ACC112 (cell line): Measurements from ENCODE around the gene ZBTB8B.

ENCODE experiments used
- H2AFZ ChIP-seq: fragments of 200-600 bp; sonication (generic); one replicate; pipeline ENCODE4 v1.6.0; 2017; ENCODE audit warnings: antibody characterized with exemption, low read length; ENCODE audit not compliant: unreplicated experiment
- H3K27ac ChIP-seq: fragments of 200-600 bp; sonication (generic); 2 replicates; pipeline ENCODE4 v1.5.1; 2014; ENCODE audit warnings: low read depth, mild to moderate bottlenecking, antibody characterized with exemption, low read length, moderate library complexity
- H3K27me3 ChIP-seq: fragments of 200-600 bp; sonication (generic); 2 replicates; pipeline ENCODE4 v1.6.1; 2014; ENCODE audit warnings: mild to moderate bottlenecking, antibody characterized with exemption, low read length, moderate library complexity, mixed read lengths; ENCODE audit not compliant: insufficient read depth
- H3K36me3 ChIP-seq: fragments of 200-600 bp; sonication (generic); 2 replicates; pipeline ENCODE4 v1.6.1; 2016; ENCODE audit warnings: mild to moderate bottlenecking, antibody characterized with exemption, low read length, moderate library complexity, mixed read lengths; ENCODE audit not compliant: insufficient read depth
- H3K4me1 ChIP-seq: fragments of 200-600 bp; sonication (generic); one replicate; pipeline ENCODE4 v1.6.1; 2016; ENCODE audit warnings: low read length, mixed read lengths; ENCODE audit not compliant: insufficient read depth, unreplicated experiment, control insufficient read depth
- H3K4me3 ChIP-seq: fragments of 200-600 bp; sonication (generic); 2 replicates; pipeline ENCODE4 v1.5.1; 2014; ENCODE audit warnings: mild to moderate bottlenecking, low read depth, low read length
- H3K79me2 ChIP-seq: fragments of 200-600 bp; sonication (generic); one replicate; pipeline ENCODE4 v1.6.0; 2016; ENCODE audit warnings: low read length; ENCODE audit not compliant: control insufficient read depth, unreplicated experiment, insufficient read depth

ZBTB8B gene

DNA sequence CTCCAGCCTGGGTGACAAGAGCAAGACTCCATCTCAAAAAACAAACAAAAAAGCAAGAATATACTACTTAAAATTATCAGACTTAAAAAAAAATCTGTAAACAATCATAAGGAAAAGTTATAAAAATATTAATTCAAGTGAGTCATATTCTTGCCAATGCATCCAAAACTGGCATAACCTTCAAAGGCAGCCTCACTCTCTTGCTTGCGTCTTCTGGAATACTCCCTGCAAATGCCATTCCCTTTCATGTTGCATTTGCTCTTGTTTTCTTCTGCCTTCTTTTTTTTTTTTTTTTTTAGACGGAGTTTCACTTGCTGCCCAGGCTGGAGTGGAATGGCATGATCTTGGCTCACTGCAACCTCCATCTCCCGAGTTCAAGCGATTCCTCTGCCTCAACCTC lies 42.1 kb downstream of the ZBTB8B start:
- no peak overlapping the region for H3K4me3 ChIP-seq
- H3K4me1 ChIP-seq: peaks cover 8% of the 10 kb centered on the region
- no peak overlapping the region for H2AFZ ChIP-seq
- H3K36me3 ChIP-seq: no peaks in the 10 kb centered on the region
- H3K27ac ChIP-seq: no peak overlapping the region
- H3K27me3 ChIP-seq: no peaks in the 10 kb centered on the region
- H3K79me2 ChIP-seq: no peaks in the 10 kb centered on the region

DNA sequence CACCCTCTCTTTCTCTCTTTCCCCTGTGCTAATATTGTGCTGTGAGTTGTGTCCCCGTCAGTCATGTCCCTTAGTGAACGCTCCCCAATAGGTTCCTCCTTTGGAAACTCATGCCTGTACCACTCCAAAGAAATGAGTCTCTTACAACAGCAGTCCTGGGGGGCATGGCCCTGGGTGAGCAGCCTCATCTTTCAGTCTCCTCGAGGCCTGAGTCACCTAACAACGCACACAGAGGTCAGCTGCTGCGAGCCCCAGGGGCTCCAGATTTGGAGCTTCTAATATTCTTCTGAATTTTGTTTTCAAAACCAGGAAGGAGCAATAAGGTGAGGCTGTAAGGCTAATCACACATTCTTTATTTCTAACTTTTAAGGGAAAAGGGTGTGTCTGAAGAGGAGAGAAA lies 43.9 kb downstream of the ZBTB8B start:
- Histone ChIP-seq H3K4me1 (peaks cover 8% of the 10 kb centered on the region), H3K79me2 (no peaks in the 10 kb centered on the region), H2AFZ (no peak overlapping the region), H3K27me3 (no peaks in the 10 kb centered on the region), H3K27ac (no peak overlapping the region), H3K4me3 (no peak overlapping the region), H3K36me3 (no peaks in the 10 kb centered on the region)

DNA sequence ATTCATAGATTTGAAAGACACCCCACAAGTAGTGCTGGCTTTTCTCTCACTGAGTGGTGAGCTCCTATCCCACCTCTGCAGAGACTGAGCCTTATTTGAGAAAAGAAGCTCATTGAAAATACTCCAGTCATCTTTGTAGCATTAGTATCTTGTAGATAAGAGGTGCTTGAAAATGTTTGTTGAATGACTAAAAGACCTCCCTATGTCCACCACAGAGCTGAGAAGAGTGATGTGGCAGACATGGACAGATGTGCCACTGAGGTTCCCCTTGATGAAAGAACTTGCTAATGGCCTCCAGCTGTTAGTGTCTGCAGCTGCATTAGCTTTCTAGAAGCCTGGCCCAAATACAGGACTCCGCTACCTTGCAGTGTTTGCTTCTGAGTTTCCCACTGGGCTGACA lies 45.1 kb downstream of the ZBTB8B start:
- no peak overlapping the region for H2AFZ ChIP-seq
- H3K4me3 ChIP-seq: no peak overlapping the region
- no peak overlapping the region for H3K27ac ChIP-seq
- no peaks in the 10 kb centered on the region for H3K79me2 ChIP-seq
- no peaks in the 10 kb centered on the region for H3K27me3 ChIP-seq
- no peaks in the 10 kb centered on the region for H3K36me3 ChIP-seq
- H3K4me1 ChIP-seq: peaks cover 8% of the 10 kb centered on the region
